ENCODE measurements around the gene CELF2.

The CELF2 gene

GRCh38 chr10:11274452-11274851 is 256.8 kb downstream of the CELF2 start:
- DNase-seq (ENCODE audit: insufficient read length, low spot score) (no peak), FAIRE-seq (no peak)
- TF ChIP-seq, protein P1, sequence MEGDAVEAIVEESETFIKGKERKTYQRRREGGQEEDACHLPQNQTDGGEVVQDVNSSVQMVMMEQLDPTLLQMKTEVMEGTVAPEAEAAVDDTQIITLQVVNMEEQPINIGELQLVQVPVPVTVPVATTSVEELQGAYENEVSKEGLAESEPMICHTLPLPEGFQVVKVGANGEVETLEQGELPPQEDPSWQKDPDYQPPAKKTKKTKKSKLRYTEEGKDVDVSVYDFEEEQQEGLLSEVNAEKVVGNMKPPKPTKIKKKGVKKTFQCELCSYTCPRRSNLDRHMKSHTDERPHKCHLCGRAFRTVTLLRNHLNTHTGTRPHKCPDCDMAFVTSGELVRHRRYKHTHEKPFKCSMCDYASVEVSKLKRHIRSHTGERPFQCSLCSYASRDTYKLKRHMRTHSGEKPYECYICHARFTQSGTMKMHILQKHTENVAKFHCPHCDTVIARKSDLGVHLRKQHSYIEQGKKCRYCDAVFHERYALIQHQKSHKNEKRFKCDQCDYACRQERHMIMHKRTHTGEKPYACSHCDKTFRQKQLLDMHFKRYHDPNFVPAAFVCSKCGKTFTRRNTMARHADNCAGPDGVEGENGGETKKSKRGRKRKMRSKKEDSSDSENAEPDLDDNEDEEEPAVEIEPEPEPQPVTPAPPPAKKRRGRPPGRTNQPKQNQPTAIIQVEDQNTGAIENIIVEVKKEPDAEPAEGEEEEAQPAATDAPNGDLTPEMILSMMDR (IDR thresholded peaks at IDR 0.05; ENCODE audit: insufficient read depth, missing control alignments) = no peak

DNA sequence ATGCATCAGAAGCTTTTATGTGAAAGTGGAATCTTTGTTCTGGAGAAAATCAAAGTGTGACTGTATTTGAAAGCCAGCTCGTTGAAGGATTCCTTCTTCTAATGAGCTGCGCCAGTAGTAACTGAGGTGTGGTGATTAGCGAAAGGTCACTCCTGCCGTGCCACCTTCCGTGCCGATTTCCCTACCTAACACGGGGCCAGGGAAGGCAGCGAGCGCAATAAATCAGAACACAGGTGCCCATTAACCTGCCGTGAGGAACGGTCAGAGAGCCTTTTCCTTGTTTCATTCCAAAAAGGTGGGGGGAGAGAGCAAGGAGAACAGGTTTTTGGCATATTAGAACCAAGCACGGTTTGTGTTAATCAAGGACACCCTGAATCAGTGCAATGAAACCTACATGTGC is 258.0 kb downstream of the CELF2 start:
- DNase-seq (ENCODE audit: insufficient read length, low spot score) (no peak), FAIRE-seq (no peak)
- TF ChIP-seq, protein P1 (IDR thresholded peaks at IDR 0.05; ENCODE audit: insufficient read depth, missing control alignments) = no peak

DNA sequence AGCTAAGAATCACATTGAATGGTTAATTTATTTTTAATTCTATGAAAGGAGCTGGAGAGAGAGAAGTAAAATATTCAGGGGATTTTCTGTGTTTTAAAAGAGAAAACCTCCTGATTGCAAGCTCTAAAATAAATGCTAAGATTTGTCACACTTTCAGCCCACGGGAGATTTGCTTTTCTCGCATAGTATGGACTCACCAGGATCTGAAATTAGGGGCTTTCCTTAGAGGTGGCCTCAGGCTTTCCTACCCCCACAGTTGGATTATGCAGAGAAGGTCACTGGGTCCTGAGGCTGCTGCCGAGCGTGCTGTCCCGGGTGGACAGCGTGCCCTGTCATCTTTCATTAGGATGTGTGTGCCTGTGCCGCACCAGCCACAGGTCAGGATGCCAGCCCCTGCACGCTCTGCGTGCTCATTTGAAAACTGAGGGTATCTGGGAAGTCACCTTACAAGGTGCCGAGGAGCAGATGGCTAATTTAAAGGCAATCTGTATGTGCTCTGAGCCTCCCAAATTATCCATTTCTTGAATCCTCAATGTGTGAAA is 258.8 kb downstream of the CELF2 start:
- TF ChIP-seq, protein P1 (IDR thresholded peaks at IDR 0.05; ENCODE audit: insufficient read depth, missing control alignments) = no peak
- FAIRE-seq (no peak), DNase-seq (ENCODE audit: insufficient read length, low spot score) (no peak)

DNA sequence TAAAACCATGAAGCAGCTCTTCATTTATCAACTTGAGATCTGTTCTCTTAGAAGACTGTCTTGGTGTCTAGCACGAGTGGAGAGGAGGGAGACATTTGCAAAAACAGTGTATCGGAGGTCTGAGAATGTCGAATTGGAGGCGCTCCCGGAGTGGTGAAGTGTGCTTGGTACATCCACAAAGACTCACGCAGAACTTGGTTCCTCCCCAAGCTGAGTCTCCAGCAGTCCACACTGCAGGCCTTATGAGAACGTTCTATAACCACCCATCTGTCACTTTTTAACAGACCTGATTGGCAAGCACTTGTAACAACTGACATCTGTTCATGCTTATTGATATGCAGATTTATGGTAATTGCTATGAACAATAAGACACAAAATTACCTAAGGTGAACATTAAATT is 261.6 kb downstream of the CELF2 start:
- TF ChIP-seq, protein P1 (IDR thresholded peaks at IDR 0.05; ENCODE audit: insufficient read depth, missing control alignments) = no peak
- DNase-seq (ENCODE audit: insufficient read length, low spot score) (no peak), FAIRE-seq (no peak)

- TF ChIP-seq, protein P1 (IDR thresholded peaks at IDR 0.05; ENCODE audit: insufficient read depth, missing control alignments) = no peak
- FAIRE-seq = no peak
- DNase-seq (ENCODE audit: insufficient read length, low spot score) = no peak
Measured at GRCh38 chr10:11280187-11280932, 262.7 kb downstream of the CELF2 start.

- FAIRE-seq (no peak), DNase-seq (ENCODE audit: insufficient read length, low spot score) (no peak)
- TF ChIP-seq, protein P1 (IDR thresholded peaks at IDR 0.05; ENCODE audit: insufficient read depth, missing control alignments) = no peak
Measured at GRCh38 chr10:11282156-11282555, 264.5 kb downstream of the CELF2 start.

DNA sequence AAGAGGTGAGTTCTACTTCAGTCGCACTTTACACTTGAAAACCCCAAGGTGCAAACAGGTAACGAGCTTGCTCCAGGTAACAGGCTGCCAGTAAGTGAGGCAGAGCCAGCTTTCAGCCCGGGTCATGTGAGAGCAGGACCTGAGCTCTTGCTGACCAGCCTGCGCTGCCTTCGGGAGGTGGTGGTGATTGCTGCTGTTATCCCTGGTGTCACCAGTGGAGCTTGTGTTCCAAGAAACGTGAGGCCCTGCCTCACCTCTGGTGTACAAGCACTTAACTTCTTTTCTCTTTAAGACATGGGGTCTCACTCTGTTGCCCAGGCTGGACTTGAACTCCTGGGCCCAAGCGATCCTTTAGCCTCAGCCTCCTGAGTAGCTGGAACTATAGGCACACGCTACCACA is 265.0 kb downstream of the CELF2 start:
- TF ChIP-seq, protein P1 (IDR thresholded peaks at IDR 0.05; ENCODE audit: insufficient read depth, missing control alignments) = no peak
- DNase-seq (ENCODE audit: insufficient read length, low spot score) (no peak), FAIRE-seq (no peak)
